HG02943 (cell line): ENCODE measurements around the gene CD68.
A peak's percentile ranks its signal among the peaks of the same experiment; 100 is the strongest.
"Not testable (repeated sequence)": the region's sequence is repeated elsewhere in the genome, so short reads cannot be mapped to it uniquely, and the experiment has no call there.

Experiments used
- ATAC-seq: cut with Tn5 transposase; IDR thresholded peaks from one replicate; pipeline ENCODE4 v1.9.1; 2021; ENCODE audit warnings: mild to moderate bottlenecking, low read depth, moderate library complexity; ENCODE audit not compliant: unreplicated experiment

The CD68 gene

GRCh38 chr17:7577327-7578199, 1.9 kb upstream of the CD68 start:
- no peak for ATAC-seq

- ATAC-seq = no peak
Observed at GRCh38 chr17:7579834-7580603, 581 bp downstream of the CD68 start.

- ATAC-seq = no peak
Observed at GRCh38 chr17:7580604-7581575, 1.5 kb downstream of the CD68 start.

DNA sequence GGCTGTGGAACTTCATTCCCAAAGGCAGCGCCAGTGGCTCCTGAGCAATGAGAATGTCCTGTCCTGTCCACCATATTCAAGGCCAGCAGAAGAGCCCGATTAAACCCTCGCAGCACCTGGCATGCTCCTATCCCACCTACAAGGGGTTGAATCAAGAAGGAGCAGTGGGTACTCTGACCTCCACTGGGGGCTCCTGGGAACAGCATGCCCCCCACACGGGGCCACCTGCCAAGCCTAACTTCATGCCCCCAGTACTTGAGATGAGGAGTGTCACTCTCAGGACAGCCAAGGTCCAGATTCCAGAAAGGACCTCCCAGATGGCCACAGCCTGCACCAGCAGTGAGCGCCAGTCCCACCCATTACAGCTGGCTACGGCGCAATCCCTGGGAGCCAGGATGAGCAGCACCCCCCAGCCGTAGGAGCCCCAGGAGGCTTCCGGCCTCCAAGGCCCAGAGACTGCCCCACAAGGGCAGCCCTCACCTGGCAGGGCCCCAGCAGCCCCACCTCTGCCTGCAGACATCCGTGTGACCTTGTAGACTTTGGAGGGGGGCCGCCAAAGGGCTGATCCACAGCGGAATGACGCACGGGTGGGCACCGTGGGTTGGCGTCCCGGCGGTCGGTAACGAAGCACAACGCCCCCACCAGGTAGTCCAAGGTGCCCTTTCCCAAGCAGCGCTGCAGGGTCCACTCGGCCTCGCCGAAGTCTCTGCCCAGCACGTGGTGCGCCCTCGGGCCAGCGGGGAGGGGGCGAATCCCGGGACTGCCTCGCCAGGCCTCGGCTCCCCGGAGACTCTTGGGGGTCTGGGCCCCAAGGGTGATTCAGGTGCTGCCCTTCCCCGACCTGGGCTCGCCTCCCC, 3.2 kb downstream of the CD68 start:
- ATAC-seq = no peak

GRCh38 chr17:7583253-7584109, 4.0 kb downstream of the CD68 start, which contains the start of gene MPDU1:
Gene MPDU1 (plus strand): TSS chr17:7583852. CDS start chr17:7583863, 11 bp downstream.
- peak; percentile 61 for ATAC-seq

GRCh38 chr17:7586673-7587419, 7.4 kb downstream of the CD68 start:
- ATAC-seq = no peak

DNA sequence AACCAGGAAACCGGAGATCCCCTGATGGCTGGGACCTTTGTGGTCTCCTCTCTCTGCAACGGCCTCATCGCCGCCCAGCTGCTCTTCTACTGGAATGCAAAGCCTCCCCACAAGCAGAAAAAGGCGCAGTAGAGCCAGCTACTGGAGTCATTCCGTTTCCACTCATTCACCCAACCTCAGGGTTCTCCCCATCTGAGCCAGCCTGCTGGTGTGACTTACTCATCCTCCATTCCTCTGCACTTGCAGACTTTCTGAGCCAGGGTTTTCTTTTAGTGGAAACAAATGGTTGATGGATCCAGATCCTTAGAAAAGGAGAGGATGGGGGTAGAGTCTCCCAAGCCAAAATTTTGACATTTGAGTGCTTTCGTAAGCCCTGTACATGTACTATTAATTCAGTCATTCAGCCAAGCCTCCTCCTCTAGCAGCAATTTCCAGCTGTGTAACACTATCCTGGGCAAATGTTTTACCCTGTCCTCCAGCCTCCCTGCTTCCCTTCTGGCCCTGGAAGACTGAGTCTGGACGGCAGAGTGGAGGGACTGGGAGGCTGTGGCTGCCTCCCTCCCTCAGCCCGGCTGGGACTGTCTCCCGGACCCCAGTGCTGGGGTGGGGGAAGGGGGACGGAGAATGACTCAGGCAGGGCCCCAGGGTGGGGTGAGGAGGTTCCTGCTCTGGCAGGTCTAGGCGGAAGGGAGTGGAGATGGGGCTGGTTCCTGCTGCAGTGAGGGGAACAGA, 8.1 kb downstream of the CD68 start:
- no peak for ATAC-seq

DNA sequence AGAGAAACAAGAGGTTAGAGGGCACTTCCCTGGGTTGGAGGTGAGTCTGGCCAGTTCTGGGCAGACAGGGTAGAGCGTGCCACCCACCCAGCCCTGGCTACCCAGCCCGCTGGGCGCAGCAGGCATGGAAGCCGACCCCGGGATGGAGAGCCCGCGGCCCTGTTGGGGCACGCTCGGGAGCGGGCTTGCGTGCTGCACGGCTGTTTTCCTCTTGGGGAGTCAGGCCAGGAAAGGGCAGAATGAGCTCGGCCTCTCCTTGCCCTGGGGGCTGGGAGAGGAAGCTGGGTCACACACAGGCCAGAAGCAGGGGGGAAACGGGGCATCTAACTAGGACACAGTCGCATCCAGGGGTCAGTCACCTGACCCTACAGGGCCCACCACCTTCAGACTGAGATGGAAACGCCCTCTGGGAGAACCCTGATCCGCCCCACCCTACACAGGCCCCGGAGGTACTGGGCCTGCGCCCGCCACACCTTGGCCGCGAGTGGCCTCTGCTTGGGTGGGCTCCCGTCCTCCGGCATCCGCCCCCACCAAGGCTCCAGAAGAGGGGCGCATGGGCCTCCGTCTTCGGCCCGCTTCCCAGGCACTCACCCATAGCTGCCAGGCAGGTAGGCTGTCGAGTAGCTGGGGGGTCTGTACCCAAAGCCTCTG, 9.2 kb downstream of the CD68 start:
- ATAC-seq = no peak

GRCh38 chr17:7589204-7589868, 9.9 kb downstream of the CD68 start:
- no peak for ATAC-seq

DNA sequence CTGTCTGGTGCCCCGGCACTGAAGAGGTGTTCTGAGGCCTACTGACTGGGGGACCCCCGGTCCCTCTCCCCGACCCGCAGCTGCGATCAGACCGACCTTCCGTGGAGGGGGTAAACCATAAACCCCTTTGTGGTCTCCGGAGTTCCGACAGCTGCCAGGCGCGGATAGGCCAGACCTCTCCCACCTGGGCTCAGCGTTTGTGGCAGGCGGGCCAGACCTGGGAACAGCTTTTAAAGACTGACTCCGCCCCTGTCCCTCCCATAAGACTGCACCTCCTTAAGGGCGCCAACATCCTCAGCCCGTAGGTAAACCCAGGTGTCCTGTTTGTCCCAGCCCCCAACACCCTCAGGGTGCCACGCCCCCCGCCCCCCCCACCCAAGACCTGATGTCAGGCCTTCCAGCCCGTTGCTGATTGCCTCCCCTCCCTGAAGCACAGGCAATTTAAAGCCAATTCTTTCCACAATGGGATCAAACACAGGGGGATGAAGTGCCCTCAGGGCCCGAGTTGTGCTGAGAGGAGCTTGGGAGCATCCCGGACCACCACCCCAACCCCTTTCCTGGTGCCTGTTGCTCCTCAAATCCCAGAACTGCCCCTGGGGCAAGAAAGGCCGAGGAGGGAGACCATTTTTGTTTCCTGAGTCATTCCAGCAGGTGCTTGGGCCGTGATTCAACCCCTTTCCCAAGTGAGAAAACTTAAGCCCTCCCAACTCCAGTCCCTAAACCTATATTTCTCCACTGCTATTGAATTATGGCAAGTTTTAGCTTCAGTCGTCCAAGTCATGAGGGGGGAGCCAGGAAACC, 10.7 kb downstream of the CD68 start, which contains the start of gene SOX15:
TSS of gene SOX15 (minus strand) at position 204 of the 801 bp plus-strand sequence. CDS start 418 bp downstream, outside the sequence.
- no peak for ATAC-seq

GRCh38 chr17:7590743-7591142, 11.3 kb downstream of the CD68 start:
- no peak for ATAC-seq

DNA sequence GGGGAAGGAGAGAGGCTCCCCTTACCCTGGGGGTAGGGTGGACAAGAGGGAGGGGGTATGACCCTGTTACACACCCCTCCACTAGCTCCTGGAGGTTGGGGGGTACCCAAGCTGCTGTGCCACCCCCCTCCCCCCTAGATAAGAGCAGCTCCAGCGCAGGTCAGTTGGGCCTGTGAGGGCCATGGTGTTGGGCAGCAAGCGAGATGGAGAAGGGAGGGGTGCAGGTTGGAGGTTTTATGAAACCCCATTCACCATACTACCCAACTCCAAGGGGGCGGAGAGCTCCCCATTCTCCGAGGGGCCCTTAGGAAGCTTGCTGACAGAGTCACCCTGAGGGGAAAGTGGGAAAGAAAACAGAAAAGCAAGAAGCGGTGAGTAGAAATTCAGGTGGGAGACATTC, 12.2 kb downstream of the CD68 start:
- no peak for ATAC-seq

DNA sequence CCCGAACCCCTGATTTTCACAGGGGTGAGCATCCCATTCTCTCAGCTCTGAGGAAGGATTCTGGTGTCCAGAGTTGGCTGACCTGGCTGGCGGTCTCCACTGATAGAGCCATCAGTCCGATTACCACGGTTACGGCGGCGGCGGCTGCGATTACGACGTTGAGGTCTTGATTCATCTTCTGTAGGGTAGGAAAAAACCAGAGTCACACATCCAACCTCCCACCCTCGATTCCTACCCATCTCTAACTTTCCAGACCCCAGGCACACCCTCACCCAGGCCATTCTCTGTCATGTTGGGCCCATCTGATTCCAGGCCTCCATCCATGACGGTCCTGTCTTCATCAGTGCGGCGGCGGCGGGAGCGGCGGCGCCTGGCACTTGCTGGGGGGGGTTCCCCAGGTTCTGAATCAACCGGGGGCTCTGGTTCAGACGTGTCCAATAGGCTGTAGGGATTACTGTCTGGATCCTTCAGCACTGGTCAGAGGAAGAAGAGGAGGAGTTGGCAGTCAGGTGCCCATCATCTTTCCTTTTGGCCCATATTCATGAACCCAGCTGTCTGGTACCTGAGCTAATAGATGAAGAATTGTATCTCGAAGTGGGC, 13.1 kb downstream of the CD68 start:
- ATAC-seq = no peak

- no peak for ATAC-seq
Observed at GRCh38 chr17:7593296-7593695, 13.9 kb downstream of the CD68 start.

GRCh38 chr17:7597561-7597960, 18.1 kb downstream of the CD68 start:
- ATAC-seq = not testable (repeated sequence)
